ENCODE data around the gene VCL. TPM values are rescaled to one million over a fixed set of nuclear protein-coding genes. Genes with fewer than 3 reads are reported as not detected.
"Not testable (repeated sequence)": the region's sequence is repeated elsewhere in the genome, so short reads cannot be mapped to it uniquely, and the experiment has no call there.

Gene VCL
- total RNA-seq, 2 experiments from 2014 or later = 19.8 to 28.4 TPM

- CTCF ChIA-PET = interaction anchor here (1.0 to 1.5 kb wide), 3 partner anchors 10 to 122 kb away, joined by 3 to 5 read pairs (median 3); no protein-coding TSS in a partner anchor
- Mint-ChIP-seq H3K27me3 (no peaks in the 10 kb centered on the region), H3K36me3 (peaks cover 2% of the 10 kb centered on the region), H3K27ac (no peak overlapping the region), H3K9me3 (ENCODE audit: low read depth) (no peaks in the 10 kb centered on the region), H3K4me3 (no peak overlapping the region), H3K4me1 (peaks cover 23% of the 10 kb centered on the region)
- ATAC-seq (peak; percentile 39), DNase-seq (no peak)
Measured at GRCh38 chr10:74021248-74022055, 23.5 kb downstream of the VCL start.

DNA sequence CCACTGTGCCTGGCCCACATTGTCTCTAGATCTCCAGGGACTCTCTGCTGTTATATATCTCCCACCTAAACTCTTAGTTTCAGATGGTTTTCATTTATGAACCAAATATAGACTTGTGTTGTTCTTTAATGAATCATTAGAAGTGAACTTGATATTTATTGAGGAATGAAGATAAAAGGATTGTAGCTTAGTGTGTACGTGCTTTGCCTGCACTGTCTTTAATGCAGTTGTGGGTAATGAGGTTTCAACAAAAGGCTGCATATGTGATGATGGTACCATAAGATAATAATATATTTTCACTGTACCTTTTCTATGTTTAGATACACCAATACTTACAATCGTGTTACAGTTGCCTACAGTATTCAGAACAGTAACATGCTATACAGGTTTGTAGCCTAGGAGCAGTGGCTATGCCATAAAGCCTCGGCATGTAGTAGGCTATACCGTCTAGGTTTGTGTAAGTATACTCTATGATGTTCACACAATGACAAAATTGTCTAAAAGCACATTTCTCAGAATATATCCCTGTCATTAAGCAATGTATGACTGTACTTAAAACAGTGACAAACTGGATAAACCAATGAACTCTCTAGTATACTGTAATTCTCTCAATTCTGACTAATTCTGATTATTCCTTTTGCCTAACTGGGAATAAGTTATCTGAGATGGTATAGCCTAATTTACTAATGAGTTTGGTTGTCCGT is 25.2 kb downstream of the VCL start:
- Mint-ChIP-seq H3K9me3 (ENCODE audit: low read depth) (no peaks in the 10 kb centered on the region), H3K4me3 (no peak overlapping the region), H3K27ac (no peak overlapping the region), H3K36me3 (peaks cover 2% of the 10 kb centered on the region), H3K4me1 (peaks cover 24% of the 10 kb centered on the region), H3K27me3 (no peaks in the 10 kb centered on the region)
- DNase-seq (no peak), ATAC-seq (peak; percentile 27)
- CTCF ChIA-PET = no interaction called here

DNA sequence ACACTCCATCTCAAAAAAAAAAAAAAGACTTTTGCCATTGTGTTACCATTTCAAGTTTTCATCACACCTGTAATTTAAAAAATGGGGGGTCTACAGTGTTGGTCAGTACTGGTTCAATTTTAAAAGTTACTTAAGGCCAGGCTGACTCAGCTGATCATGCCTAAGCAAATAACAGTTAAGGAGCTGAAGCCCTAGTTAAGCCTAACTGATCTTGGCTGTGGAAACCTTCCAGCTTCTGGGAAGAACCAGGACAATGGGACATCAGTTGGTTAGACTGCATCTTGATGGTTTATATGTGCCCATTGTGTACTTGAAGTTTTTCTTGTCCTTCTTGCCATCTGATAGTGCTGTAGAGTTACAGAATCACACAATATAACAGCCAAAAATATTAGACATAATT is 26.7 kb downstream of the VCL start:
- Mint-ChIP-seq H3K27me3 (no peaks in the 10 kb centered on the region), H3K36me3 (no peaks in the 10 kb centered on the region), H3K9me3 (ENCODE audit: low read depth) (no peaks in the 10 kb centered on the region), H3K4me3 (no peak overlapping the region), H3K27ac (no peak overlapping the region), H3K4me1 (peaks cover 26% of the 10 kb centered on the region)
- ATAC-seq = no peak
- no peak for DNase-seq
- CTCF ChIA-PET = no interaction called here

DNA sequence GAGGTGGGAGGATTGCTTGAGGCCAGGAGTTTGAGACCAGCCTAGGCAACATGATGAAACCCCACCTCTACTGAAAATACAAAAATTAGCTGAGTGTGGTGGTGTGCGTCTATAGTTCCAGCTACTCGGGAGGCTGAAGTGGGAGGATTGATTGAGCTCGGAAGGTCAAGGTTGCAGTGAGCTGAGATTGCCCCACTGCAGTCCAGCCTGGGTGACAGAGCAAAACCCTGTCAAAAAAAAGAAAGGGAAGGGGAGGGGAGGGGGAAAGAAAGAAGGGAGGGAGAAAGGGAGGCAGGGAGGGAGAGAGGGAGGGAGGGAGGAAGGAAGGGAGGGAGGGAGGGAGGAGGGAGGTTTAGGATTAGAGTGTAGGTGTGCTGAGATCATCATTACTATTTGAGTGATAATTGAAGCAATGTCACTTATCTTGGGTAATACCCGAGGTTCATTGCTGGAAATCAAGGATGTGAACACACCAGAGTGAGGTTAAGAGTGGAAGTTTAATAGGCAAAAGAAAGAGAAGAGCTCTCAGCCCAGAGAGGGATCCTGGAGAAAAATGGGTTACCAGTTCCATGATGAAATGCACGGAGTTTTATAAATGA is 27.6 kb downstream of the VCL start:
- CTCF ChIA-PET = no interaction called here
- Mint-ChIP-seq H3K4me1 (peaks cover 24% of the 10 kb centered on the region), H3K36me3 (no peaks in the 10 kb centered on the region), H3K9me3 (ENCODE audit: low read depth) (no peaks in the 10 kb centered on the region), H3K4me3 (no peak overlapping the region), H3K27ac (no peak overlapping the region), H3K27me3 (no peaks in the 10 kb centered on the region)
- ATAC-seq = no peak
- DNase-seq = no peak

DNA sequence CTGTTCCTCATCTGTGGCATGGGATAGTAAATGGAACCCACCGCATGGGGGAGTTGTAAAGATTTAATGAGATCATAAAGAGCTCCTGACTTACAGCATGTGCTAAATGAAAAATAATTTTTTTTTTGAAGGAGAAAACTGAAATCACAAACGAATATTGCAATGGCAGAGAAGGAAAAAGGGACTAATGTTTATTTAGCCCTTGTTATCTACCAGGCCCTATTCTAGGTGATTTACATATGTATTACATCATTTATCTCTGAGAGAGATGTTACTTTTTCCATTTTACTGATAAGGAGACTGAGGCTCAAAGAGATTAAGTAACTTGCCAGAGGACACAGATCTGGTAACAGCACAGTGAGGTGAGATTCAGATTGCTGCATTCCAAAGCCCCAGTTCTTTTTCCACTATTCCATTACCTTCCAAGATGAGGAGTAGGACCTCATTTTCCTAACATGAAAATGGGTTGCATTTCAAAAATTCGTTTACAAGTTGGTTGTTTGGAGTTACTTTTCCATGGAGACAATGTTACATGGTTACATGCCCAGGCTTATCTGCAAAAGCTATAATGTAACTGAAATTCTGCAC is 28.6 kb downstream of the VCL start:
- CTCF ChIA-PET = interaction anchor here (1.0 kb wide), 2 partner anchors 15 to 124 kb away, joined by 3 read pairs; no protein-coding TSS in a partner anchor
- peaks cover 20% of the 10 kb centered on the region for H3K4me1 Mint-ChIP-seq
- no peak overlapping the region for H3K27ac Mint-ChIP-seq
- no peaks in the 10 kb centered on the region for H3K36me3 Mint-ChIP-seq
- H3K27me3 Mint-ChIP-seq = no peaks in the 10 kb centered on the region
- no peak for ATAC-seq
- no peak for DNase-seq
- no peak overlapping the region for H3K4me3 Mint-ChIP-seq
- H3K9me3 Mint-ChIP-seq (ENCODE audit: low read depth) = no peaks in the 10 kb centered on the region

DNA sequence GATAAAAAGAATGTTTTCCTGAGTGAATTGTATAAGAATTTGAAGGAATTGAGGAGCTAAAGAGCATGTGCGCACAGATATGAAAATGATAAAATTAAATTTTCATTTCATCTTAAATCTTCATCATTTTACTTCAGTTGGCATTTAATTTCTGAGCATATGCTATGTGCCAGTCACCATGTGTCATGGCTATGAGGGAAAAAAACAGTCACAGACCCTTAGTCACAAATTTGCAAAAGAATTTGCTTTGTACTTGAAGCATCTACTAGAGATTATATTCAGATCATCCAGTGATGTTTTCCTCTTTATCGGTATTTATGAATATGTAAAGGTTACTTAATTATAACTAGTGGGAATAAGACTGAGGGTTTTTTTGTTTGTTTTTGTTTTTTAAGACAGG is 29.8 kb downstream of the VCL start:
- no peaks in the 10 kb centered on the region for H3K27me3 Mint-ChIP-seq
- no peak for DNase-seq
- CTCF ChIA-PET = interaction anchor here (0.6 to 1.2 kb wide), 6 partner anchors 9 to 297 kb away, joined by 3 to 5 read pairs (median 3); no protein-coding TSS in a partner anchor

DNA sequence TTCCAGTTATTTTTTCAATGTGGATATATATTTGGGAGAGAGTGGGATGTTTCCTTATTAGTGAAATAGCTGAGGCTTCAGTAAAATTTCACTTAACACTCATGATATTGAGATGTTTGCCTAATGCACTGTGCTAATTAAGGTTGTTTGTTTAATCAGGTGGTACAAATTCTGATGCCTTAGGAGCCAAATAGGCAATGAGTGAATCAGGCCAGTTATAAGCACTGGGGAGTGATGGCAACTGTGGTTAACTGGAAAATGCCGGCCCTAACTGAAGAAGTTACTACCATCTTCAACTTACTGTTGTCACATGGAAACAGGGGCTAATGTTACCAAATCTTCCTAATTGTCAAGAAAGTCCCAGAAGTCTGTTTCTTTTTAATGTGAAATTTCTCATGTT is 32.0 kb downstream of the VCL start:
- no peak for DNase-seq
- CTCF ChIA-PET = interaction anchor here (1.3 kb wide), 1 partner anchor 10 kb away, joined by 3 read pairs; no protein-coding TSS in a partner anchor
- Mint-ChIP-seq H3K27ac (no peak overlapping the region), H3K36me3 (no peaks in the 10 kb centered on the region), H3K9me3 (ENCODE audit: low read depth) (no peaks in the 10 kb centered on the region), H3K4me3 (no peak overlapping the region), H3K4me1 (peaks cover 10% of the 10 kb centered on the region), H3K27me3 (no peaks in the 10 kb centered on the region)
- no peak for ATAC-seq

More for the DNA sequence above, 29.8 kb downstream of the VCL start:
- Mint-ChIP-seq H3K4me3 (no peak overlapping the region), H3K27ac (no peak overlapping the region), H3K9me3 (ENCODE audit: low read depth) (no peaks in the 10 kb centered on the region), H3K4me1 (peaks cover 15% of the 10 kb centered on the region), H3K36me3 (no peaks in the 10 kb centered on the region)
- no peak for ATAC-seq

DNA sequence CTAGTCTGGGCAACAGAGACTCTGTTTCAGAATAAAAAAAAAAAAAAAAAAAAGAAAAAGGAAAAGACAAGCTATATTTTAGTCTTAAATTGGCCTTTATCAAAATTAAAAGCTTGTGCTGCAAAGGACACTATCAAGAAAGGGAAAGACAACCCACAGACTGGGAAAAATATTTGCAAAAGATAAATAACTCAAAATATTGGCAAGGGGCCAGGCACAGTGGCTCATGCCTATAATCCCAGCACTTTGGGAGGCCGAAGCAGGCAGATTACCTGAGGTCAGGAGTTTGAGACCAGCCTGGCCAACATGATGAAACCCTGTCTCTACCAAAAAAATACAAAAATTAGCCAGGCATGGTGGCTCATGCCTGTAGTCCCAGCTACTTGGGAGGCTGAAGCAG is 34.3 kb downstream of the VCL start:
- not testable (repeated sequence) for H3K36me3 Mint-ChIP-seq; H3K4me1 Mint-ChIP-seq; H3K27ac Mint-ChIP-seq; H3K4me3 Mint-ChIP-seq; H3K9me3 Mint-ChIP-seq (ENCODE audit: low read depth); DNase-seq; ATAC-seq; H3K27me3 Mint-ChIP-seq
- CTCF ChIA-PET = interaction anchor here (0.6 to 1.8 kb wide), 5 partner anchors 10 to 202 kb away, joined by 3 to 5 read pairs (median 3); no protein-coding TSS in a partner anchor

DNA sequence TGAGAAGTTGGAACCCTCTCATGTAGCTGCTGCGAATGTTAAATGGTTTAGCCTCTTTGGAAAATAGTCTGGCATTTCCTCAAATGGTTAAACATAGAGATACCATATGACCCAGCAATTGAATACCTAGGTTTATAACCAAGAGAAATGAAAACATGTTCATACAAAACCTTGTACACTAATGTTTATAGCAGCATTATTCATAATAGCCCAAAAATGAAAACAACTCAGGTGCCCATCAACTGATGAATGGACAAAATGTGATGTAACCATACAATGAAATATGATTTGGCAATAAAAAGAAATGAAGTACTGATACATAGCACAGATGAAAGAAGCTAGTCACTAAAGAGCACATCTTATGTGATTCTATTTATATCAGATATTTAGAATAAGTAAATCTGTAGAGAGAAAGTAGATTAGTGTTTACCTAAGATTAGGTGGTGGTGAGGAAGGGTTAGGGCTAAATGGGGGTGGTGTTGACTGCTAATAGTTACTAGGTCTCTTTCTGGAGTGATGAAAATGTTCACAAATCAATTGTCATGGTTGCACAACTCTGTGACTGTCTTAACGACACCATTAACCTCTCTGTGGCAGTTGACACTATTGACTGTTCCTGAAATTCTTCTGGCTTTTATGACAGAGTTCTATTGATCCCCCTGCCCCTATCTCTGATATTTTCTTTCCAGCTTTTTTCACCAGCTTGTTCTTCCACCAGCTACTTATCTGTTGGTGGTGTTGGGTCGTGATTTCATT is 35.2 kb downstream of the VCL start:
- no peaks in the 10 kb centered on the region for H3K9me3 Mint-ChIP-seq (ENCODE audit: low read depth)
- no peak overlapping the region for H3K4me3 Mint-ChIP-seq
- DNase-seq (no peak), ATAC-seq (no peak)
- peaks cover 12% of the 10 kb centered on the region for H3K4me1 Mint-ChIP-seq
- CTCF ChIA-PET = interaction anchor here (1.2 to 1.8 kb wide), 4 partner anchors 48 to 201 kb away, joined by 3 to 7 read pairs (median 4); no protein-coding TSS in a partner anchor
- H3K36me3 Mint-ChIP-seq = peaks cover 2% of the 10 kb centered on the region
- no peak overlapping the region for H3K27ac Mint-ChIP-seq
- H3K27me3 Mint-ChIP-seq = no peaks in the 10 kb centered on the region

DNA sequence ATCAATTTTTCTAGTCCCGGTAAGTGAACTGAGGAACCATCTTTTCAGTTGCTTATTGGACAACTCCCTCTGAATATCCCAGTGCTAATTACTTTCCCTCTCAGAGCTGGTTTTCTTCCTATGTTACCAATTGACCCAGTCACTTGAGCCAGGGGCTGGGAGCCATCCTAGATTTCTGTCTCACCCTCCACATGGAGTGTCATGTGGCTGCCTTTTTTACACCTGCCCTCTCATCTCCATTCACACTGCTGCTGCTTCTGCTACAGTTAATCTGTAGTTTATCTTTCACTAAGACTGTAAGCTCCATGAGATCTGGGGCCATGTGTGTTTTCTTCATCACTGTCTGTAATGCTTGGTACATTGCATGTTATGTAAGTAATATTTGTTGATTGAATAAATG is 35.8 kb downstream of the VCL start:
- CTCF ChIA-PET = interaction anchor here (1.4 to 1.8 kb wide), 2 partner anchors 70 to 93 kb away, joined by 4 to 7 read pairs; no protein-coding TSS in a partner anchor
- H3K27ac Mint-ChIP-seq = no peak overlapping the region
- H3K4me3 Mint-ChIP-seq = no peak overlapping the region
- no peaks in the 10 kb centered on the region for H3K27me3 Mint-ChIP-seq
- peaks cover 12% of the 10 kb centered on the region for H3K4me1 Mint-ChIP-seq
- peaks cover 2% of the 10 kb centered on the region for H3K36me3 Mint-ChIP-seq
- no peaks in the 10 kb centered on the region for H3K9me3 Mint-ChIP-seq (ENCODE audit: low read depth)
- DNase-seq (no peak), ATAC-seq (no peak)

- DNase-seq (no peak), ATAC-seq (no peak)
- Mint-ChIP-seq H3K9me3 (ENCODE audit: low read depth) (no peaks in the 10 kb centered on the region), H3K27me3 (no peaks in the 10 kb centered on the region), H3K4me1 (peaks cover 13% of the 10 kb centered on the region), H3K27ac (no peak overlapping the region), H3K4me3 (no peak overlapping the region), H3K36me3 (peaks cover 2% of the 10 kb centered on the region)
- CTCF ChIA-PET = interaction anchor here (1.0 to 1.8 kb wide), 5 partner anchors 10 to 94 kb away, joined by 3 to 7 read pairs (median 3); no protein-coding TSS in a partner anchor
Measured at GRCh38 chr10:74034301-74034700, 36.4 kb downstream of the VCL start.

GRCh38 chr10:74035303-74035702 is 37.4 kb downstream of the VCL start:
- Mint-ChIP-seq H3K4me1 (peaks cover 16% of the 10 kb centered on the region), H3K36me3 (peaks cover 2% of the 10 kb centered on the region), H3K4me3 (no peak overlapping the region), H3K27ac (no peak overlapping the region), H3K27me3 (no peaks in the 10 kb centered on the region), H3K9me3 (ENCODE audit: low read depth) (no peaks in the 10 kb centered on the region)
- DNase-seq (no peak), ATAC-seq (no peak)
- CTCF ChIA-PET = interaction anchor here (0.8 to 1.7 kb wide), 15 partner anchors 9 to 149 kb away, joined by 3 to 5 read pairs (median 3); no protein-coding TSS in a partner anchor
